GM20000 (cell line): ENCODE results near the gene LIN52.

Experiments
- DNase-seq: peaks from one replicate; pipeline ENCODE4 v3.0.0; 2012; ENCODE audit warnings: low spot score
- CTCF ChIP-seq: IDR thresholded peaks from 2 replicates; pipeline ENCODE4 v1.5.1; 2012; ENCODE audit warnings: mild to moderate bottlenecking, control low read depth; ENCODE audit errors: extremely low read depth, missing control alignments

Gene LIN52

GRCh38 chr14:74049876-74050495 lies 34.8 kb upstream of the LIN52 start:
- no peak for TF ChIP-seq CTCF
- peak; percentile 22 for DNase-seq

GRCh38 chr14:74062809-74063150 lies 22.0 kb upstream of the LIN52 start:
- TF ChIP-seq CTCF = no peak
- DNase-seq = no peak

- DNase-seq = no peak
- no peak for TF ChIP-seq CTCF
These were observed 20.3 kb upstream of the LIN52 start for GRCh38 chr14:74064426-74064825.

GRCh38 chr14:74064883-74065282 lies 19.9 kb upstream of the LIN52 start:
- no peak for TF ChIP-seq CTCF
- no peak for DNase-seq

GRCh38 chr14:74065746-74066575 lies 18.8 kb upstream of the LIN52 start:
- no peak for DNase-seq
- no peak for TF ChIP-seq CTCF

GRCh38 chr14:74077401-74077800 lies 7.4 kb upstream of the LIN52 start:
- no peak for TF ChIP-seq CTCF

GRCh38 chr14:74080820-74081460 lies 3.8 kb upstream of the LIN52 start:
- DNase-seq = no peak
- TF ChIP-seq CTCF = no peak

More at GRCh38 chr14:74077401-74077800, 7.4 kb upstream of the LIN52 start:
- no peak for DNase-seq
